NB4 (cell line): ENCODE data around the gene DENND1A.

Experiments used
- DNase-seq: peaks from one replicate; pipeline ENCODE4 v3.0.0; 2010; ENCODE audit warnings: low read depth
- H3K4me3 ChIP-seq: one replicate; pipeline ENCODE4 v1.5.1; 2011; ENCODE audit warnings: mild to moderate bottlenecking, low read depth, low read length, moderate library complexity
- CTCF ChIP-seq: IDR thresholded peaks from one replicate; pipeline ENCODE4 v1.5.1; 2012; ENCODE audit warnings: low read depth, low read length
- MAX ChIP-seq: IDR thresholded peaks from 2 replicates; pipeline ENCODE4 v1.6.1; 2011; ENCODE audit warnings: low read depth, low read length
- MYC ChIP-seq: IDR thresholded peaks from 2 replicates; pipeline ENCODE4 v1.6.1; 2011; ENCODE audit warnings: low read depth, low read length
- POLR2A ChIP-seq: IDR thresholded peaks from 2 replicates; pipeline ENCODE4 v1.6.1; 2011; ENCODE audit warnings: mild to moderate bottlenecking; ENCODE audit not compliant: insufficient read length; ENCODE audit errors: extremely low read depth

The DENND1A gene

GRCh38 chr9:123717581-123718175, 212.2 kb downstream of the DENND1A start:
- DNase-seq, result no peak
- TF ChIP-seq MYC (no peak), POLR2A (no peak), MAX (no peak), CTCF (no peak)
- H3K4me3 ChIP-seq, result no peak overlapping the region

GRCh38 chr9:123716339-123716945, 213.5 kb downstream of the DENND1A start:
- H3K4me3 ChIP-seq, result no peak overlapping the region
- DNase-seq, result no peak
- no peak for TF ChIP-seq MAX
- TF ChIP-seq CTCF, result no peak
- no peak for TF ChIP-seq POLR2A
- TF ChIP-seq MYC, result no peak

- H3K4me3 ChIP-seq, result no peak overlapping the region
- TF ChIP-seq MAX (no peak), MYC (no peak), CTCF (no peak)
- DNase-seq, result no peak
Observed at GRCh38 chr9:123715258-123715657, 214.7 kb downstream of the DENND1A start.

- DNase-seq, result no peak
- H3K4me3 ChIP-seq, result no peak overlapping the region
- no peak for TF ChIP-seq MAX
- no peak for TF ChIP-seq CTCF
- no peak for TF ChIP-seq POLR2A
- TF ChIP-seq MYC, result no peak
Observed at GRCh38 chr9:123713282-123713681, 216.6 kb downstream of the DENND1A start.

GRCh38 chr9:123712399-123712798, 217.5 kb downstream of the DENND1A start:
- no peak for DNase-seq
- TF ChIP-seq POLR2A (no peak), MYC (no peak), CTCF (no peak), MAX (no peak)
- no peak overlapping the region for H3K4me3 ChIP-seq
